Measurements from ENCODE around the gene ANO4.
"Not testable (repeated sequence)": the region's sequence is repeated elsewhere in the genome, so short reads cannot be mapped to it uniquely, and the experiment has no call there.

Gene ANO4

GRCh38 chr12:100868487-100868886 is 73.9 kb downstream of the ANO4 start:
- in situ Hi-C loops (cut with MboI; ENCODE audit: low sequenced_read_pairs): no loop called here

- in situ Hi-C loops (cut with MboI; ENCODE audit: low sequenced_read_pairs): no loop called here
Measured at GRCh38 chr12:100871195-100871734, 76.7 kb downstream of the ANO4 start.

DNA sequence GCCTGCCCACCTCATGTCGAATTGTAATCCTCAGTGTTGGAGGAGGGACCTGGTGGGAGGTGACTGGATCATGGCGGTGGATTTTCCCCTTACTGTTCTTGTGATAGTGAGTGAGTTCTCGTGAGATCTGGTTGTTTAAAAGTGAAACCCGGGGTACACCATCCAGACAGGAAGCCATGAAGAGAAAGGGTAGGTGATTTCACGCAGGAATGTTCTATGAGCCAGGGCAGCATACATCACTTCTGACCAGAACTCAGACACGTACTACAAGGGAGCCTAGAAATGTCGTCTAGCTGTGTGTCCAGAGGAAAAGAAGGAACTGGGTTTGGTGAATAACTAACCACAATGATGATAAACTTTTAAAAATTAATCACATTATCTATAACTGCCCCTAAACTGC is 80.6 kb downstream of the ANO4 start:
- in situ Hi-C loops (cut with MboI; ENCODE audit: low sequenced_read_pairs): no loop called here

GRCh38 chr12:100875771-100876170 is 81.2 kb downstream of the ANO4 start:
- in situ Hi-C loops (cut with MboI; ENCODE audit: low sequenced_read_pairs): no loop called here

DNA sequence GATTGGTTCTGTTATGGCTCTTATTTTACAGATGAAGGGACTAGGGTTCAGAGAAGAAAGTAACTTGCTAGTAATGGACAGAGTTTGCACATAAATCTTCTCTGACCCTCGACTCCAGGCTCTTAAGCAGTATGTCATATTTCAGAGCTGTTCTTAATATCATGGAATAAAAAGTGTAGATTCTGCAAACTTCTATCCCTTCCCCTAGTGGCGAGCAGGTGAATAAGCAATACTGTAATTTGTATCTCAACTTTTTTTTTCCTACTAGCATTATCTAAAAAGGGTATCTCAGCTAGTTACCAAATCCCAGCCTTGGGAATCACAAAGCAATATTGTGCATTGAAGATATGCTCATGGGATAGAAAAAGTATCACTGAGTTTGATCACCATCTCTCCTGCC is 83.2 kb downstream of the ANO4 start:
- in situ Hi-C loops (cut with MboI; ENCODE audit: low sequenced_read_pairs): no loop called here

DNA sequence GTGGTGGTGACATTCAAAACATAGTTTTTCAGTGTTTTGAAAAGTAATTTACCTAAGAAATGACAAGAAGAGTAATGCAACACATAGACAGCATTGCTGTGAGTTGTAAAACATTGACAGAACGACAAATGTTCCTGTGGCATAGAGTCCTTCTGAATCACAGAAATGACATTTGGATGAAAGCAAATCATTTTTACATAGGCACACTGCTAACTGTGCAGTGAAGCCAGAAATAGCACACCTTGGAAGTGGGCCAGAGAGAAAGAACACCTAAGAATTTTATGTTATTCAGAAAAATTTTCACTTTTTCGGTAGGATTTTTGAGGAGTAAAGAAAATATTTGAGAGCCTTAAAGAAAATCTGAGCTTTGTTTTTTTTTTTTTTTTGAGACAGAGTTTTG is 100.6 kb downstream of the ANO4 start:
- in situ Hi-C loops (cut with MboI; ENCODE audit: low sequenced_read_pairs): no loop called here

- in situ Hi-C loops (cut with MboI; ENCODE audit: low sequenced_read_pairs): no loop called here
Measured at GRCh38 chr12:100896192-100896591, 101.6 kb downstream of the ANO4 start.

GRCh38 chr12:100897240-100897639 is 102.7 kb downstream of the ANO4 start:
- in situ Hi-C loops (cut with MboI; ENCODE audit: low sequenced_read_pairs): no loop called here

- in situ Hi-C loops (cut with MboI; ENCODE audit: low sequenced_read_pairs): no loop called here
Measured at GRCh38 chr12:100899301-100899700, 104.7 kb downstream of the ANO4 start.

- in situ Hi-C loops (cut with MboI; ENCODE audit: low sequenced_read_pairs): no loop called here
Measured at GRCh38 chr12:100900808-100901207, 106.2 kb downstream of the ANO4 start.

DNA sequence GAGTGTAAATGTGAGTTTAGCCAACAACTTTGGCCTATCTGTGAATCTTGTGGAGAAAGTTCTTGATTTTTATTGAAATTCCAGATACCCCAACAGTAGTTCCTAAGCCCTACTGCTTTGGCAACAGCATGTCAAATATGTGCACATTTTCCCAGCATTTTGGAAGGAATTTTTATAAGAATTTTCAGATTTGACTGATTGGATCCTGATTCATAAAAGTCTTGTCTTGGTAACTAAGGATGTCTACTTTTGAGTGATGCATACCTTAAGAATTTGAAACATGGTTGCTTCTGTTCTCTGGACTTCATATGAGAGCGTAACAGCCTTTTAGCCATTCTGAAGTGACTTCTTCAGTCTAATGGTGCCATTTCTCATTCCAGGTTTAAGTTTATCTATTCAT is 106.7 kb downstream of the ANO4 start:
- in situ Hi-C loops (cut with MboI; ENCODE audit: low sequenced_read_pairs): no loop called here

DNA sequence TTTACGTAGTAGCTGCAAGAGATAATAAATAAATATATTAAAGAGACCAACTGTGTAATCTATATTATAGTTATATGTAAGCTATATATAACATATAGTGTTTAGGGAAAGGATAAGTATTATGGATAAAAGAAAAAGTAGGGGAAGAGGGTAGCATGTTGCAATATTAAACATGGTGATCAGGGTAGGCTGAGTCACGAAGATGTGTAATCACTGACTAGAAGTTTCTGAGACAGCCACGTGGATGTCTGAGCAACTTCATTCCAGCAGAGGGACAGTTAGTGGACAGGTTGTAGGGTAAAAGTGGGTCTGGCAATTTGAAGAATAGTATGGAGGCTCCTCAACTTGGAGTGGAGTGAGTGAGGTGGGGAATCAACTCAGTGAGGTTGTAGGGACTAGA is 109.7 kb downstream of the ANO4 start:
- in situ Hi-C loops (cut with MboI; ENCODE audit: low sequenced_read_pairs): no loop called here

DNA sequence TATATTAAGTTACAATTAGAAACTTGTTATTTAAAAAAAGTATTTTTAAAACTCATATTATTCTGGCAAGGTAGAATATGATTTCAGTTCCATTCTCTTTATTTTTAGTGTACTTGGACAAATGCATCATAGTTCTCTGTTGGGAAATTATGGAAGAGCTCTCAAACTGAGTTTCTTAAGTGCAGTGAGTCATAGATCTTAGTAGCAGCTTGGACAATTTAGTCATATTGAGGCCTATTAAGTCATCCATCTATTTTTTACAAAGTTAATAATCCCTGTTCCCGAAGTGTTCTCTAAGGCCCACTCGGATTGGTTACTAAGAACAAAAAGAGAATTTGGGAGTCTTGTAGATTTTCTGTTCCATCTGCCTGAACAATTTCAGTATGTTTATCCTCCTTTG is 113.9 kb downstream of the ANO4 start:
- in situ Hi-C loops (cut with MboI; ENCODE audit: low sequenced_read_pairs): no loop called here

- in situ Hi-C loops (cut with MboI; ENCODE audit: low sequenced_read_pairs): no loop called here
Measured at GRCh38 chr12:100913872-100914592, 119.5 kb downstream of the ANO4 start.

GRCh38 chr12:100919116-100919515 is 124.5 kb downstream of the ANO4 start:
- in situ Hi-C loops (cut with MboI; ENCODE audit: low sequenced_read_pairs): no loop called here

GRCh38 chr12:100920493-100920892 is 125.9 kb downstream of the ANO4 start:
- in situ Hi-C loops (cut with MboI; ENCODE audit: low sequenced_read_pairs): no loop called here

- in situ Hi-C loops (cut with MboI; ENCODE audit: low sequenced_read_pairs): no loop called here
Measured at GRCh38 chr12:100926669-100927248, 132.2 kb downstream of the ANO4 start.

- in situ Hi-C loops (cut with MboI; ENCODE audit: low sequenced_read_pairs): no loop called here
Measured at GRCh38 chr12:100927826-100928225, 133.2 kb downstream of the ANO4 start.

- in situ Hi-C loops (cut with MboI; ENCODE audit: low sequenced_read_pairs): no loop called here
Measured at GRCh38 chr12:100932571-100932970, 138.0 kb downstream of the ANO4 start.

DNA sequence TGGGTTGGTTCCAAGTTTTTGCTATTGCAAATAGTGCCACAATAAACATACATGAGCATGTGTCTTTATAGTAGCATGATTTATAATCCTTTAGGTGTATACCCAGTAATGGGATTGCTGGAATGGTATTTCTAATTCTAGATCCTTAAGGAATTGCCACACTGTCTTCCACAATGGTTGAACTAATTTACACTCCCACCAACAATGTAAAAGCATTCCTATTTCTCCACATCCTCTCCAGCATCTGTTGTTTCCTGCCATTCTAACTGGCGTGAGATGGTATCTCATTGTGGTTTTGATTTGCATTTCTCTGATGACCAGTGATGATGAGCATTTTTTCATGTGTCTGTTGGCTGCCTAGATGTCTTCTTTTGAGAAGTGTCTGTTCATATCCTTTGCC is 139.0 kb downstream of the ANO4 start:
- in situ Hi-C loops (cut with MboI; ENCODE audit: low sequenced_read_pairs): not testable (repeated sequence)

- in situ Hi-C loops (cut with MboI; ENCODE audit: low sequenced_read_pairs): no loop called here
Measured at GRCh38 chr12:100935929-100936328, 141.4 kb downstream of the ANO4 start.

DNA sequence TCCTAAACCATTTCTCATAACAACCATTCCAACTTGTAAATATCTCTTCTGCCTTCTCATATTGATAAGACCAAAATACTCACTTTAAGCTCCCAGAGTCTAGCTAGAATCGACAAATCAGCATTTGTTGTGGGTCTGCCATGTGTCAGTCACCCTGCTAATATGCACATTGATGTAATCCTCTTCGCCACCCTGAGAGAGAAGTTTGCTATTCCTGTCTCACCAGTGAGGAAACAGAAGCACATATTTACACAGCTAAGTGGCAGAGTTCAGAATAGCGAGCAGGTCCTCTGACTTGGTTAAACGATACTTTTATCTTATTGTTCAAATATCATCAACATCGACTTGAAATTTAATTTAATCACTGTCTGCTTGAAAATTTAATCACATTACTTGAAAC is 142.1 kb downstream of the ANO4 start:
- in situ Hi-C loops (cut with MboI; ENCODE audit: low sequenced_read_pairs): no loop called here

DNA sequence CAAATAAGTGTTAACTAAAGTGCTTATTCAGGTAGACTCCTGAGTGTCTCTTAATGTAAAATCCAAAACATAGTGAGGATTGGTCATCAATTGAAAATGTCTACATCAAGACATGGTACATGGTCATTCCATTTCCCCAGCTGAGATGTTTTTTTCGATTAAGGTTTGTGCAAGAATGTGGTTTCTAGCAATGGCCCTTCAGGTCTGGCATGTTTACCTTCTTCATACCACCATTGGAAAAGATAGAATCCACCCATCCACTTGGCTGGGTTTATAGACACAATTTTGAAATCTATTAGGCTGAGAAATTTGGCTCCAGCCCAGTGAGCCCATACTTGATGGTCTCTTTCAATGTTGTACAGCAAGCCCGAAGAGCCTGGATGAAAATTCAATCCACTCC is 145.9 kb downstream of the ANO4 start:
- in situ Hi-C loops (cut with MboI; ENCODE audit: low sequenced_read_pairs): no loop called here
